Right atrium auricular region (tissue), 2 donors: ENCODE measurements around the gene SNRNP40. TPM values are rescaled to one million over a fixed set of nuclear protein-coding genes. Genes with fewer than 3 reads are reported as not detected.

ENCODE experiments used
- DNase-seq: peaks from one replicate; pipeline ENCODE4 v3.0.0-alpha.2; 2019; ENCODE audit warnings: low spot score
- H3K27ac ChIP-seq, 2 donors: fragments of 200-600 bp; sonication (generic); 1 replicate in 1 of 2; 2 replicates in 1 of 2; pipeline ENCODE4 v1.5.1; 2016 to 2019
- H3K27me3 ChIP-seq, 2 donors: fragments of 200-600 bp; sonication (generic); one replicate each; pipeline versions ENCODE4 v1.5.1 to v1.6.0; 2017 to 2019
- H3K36me3 ChIP-seq: fragments of 200-600 bp; sonication (generic); one replicate; pipeline ENCODE4 v1.5.1; 2016
- H3K4me1 ChIP-seq, 2 donors: fragments of 200-600 bp; sonication (generic); one replicate each; pipeline versions ENCODE4 v1.5.1 to v1.6.0; 2017 to 2019
- H3K4me3 ChIP-seq, 2 donors: fragments of 200-600 bp; sonication (generic); 1 replicate in 1 of 2; 2 replicates in 1 of 2; pipeline ENCODE4 v1.5.1; 2017 to 2019; ENCODE audit warnings: mild to moderate bottlenecking in 1 of 2, moderate library complexity in 1 of 2
- H3K9me3 ChIP-seq, 2 donors: fragments of 200-600 bp; sonication (generic); one replicate each; pipeline ENCODE4 v1.5.1; 2019
- CTCF ChIP-seq, 2 donors: fragments of 200-600 bp; sonication (generic); IDR thresholded peaks; one replicate each; pipeline ENCODE4 v1.5.1; 2019; ENCODE audit warnings: antibody characterized with exemption in 2 of 2
- total RNA-seq, 2 donors: library from RNA; depleted of rRNA; stranded (reverse); fragments of >200 nt; gene quantifications; one replicate each; pipeline ENCODE4 v1.1.0, GENCODE V29; 2016

The SNRNP40 gene
- 10 to 100 TPM; 20.6 to 20.7 TPM for total RNA-seq

GRCh38 chr1:31296486-31297276, at the start of gene SNRNP40, which contains the start of gene ZCCHC17:
Gene SNRNP40 (minus strand): TSS chr1:31296788. CDS start chr1:31296751, 37 bp downstream.
Gene ZCCHC17 (plus strand): TSS chr1:31297032. CDS start chr1:31310099, 13,067 bp downstream.
- Histone ChIP-seq H3K4me1 (peaks cover 0 to 26% of the 10 kb centered on the region in 2 donors), H3K27ac (peak within 1 kb of the TSS; percentile 86 to 91), H3K36me3 (peaks cover 19% of the 10 kb centered on the region), H3K27me3 (no peaks in the 10 kb centered on the region), H3K9me3 (no peaks in the 10 kb centered on the region), H3K4me3 (peak within 1 kb of the TSS; percentile 91 to 97)
- DNase-seq: peak; percentile 99
- TF ChIP-seq CTCF (IDR thresholded peaks at IDR 0.05): peak in 1 of 2 donors; percentile 30

- no peaks in the 10 kb centered on the region for H3K4me1 ChIP-seq
- no peak for DNase-seq
- H3K4me3 ChIP-seq: no peak overlapping the region
- no peaks in the 10 kb centered on the region for H3K9me3 ChIP-seq
- no peaks in the 10 kb centered on the region for H3K27me3 ChIP-seq
- peaks cover 42% of the 10 kb centered on the region for H3K36me3 ChIP-seq
- no peak overlapping the region for H3K27ac ChIP-seq
- TF ChIP-seq CTCF (IDR thresholded peaks at IDR 0.05): no peak
Observed at GRCh38 chr1:31345635-31346034, 49.0 kb upstream of the SNRNP40 start.

GRCh38 chr1:31344503-31344902, 47.9 kb upstream of the SNRNP40 start:
- Histone ChIP-seq H3K36me3 (peaks cover 43% of the 10 kb centered on the region), H3K4me3 (no peak overlapping the region), H3K27me3 (no peaks in the 10 kb centered on the region), H3K9me3 (no peaks in the 10 kb centered on the region), H3K27ac (no peak overlapping the region), H3K4me1 (no peaks in the 10 kb centered on the region)
- DNase-seq: no peak
- no peak for TF ChIP-seq CTCF (IDR thresholded peaks at IDR 0.05)

- Histone ChIP-seq H3K4me3 (no peak overlapping the region), H3K36me3 (peaks cover 15% of the 10 kb centered on the region), H3K4me1 (no peaks in the 10 kb centered on the region), H3K27me3 (no peaks in the 10 kb centered on the region), H3K9me3 (no peaks in the 10 kb centered on the region), H3K27ac (no peak overlapping the region)
- DNase-seq: no peak
- TF ChIP-seq CTCF (IDR thresholded peaks at IDR 0.05): no peak
Observed at GRCh38 chr1:31336687-31337467, 40.3 kb upstream of the SNRNP40 start.

DNA sequence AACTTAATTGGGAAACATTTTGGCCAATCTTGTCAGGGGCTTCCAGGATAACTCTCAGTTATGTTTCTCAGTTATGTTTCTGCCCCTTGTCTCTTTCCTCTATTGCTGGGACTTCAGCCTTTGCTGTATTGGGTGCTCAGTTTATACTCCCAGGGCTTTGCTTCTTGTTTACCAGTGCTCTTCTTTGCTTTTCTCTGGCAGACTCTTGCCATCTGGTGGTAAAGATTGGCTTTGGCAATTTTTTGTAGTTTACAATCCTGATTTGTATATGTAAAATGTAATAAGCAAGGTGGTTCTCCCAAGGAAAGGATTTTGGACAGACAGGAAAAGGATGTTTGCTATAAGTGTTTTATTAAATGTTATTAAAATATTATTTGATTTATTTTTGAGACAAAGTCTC, 38.4 kb upstream of the SNRNP40 start:
- peaks cover 7% of the 10 kb centered on the region for H3K36me3 ChIP-seq
- TF ChIP-seq CTCF (IDR thresholded peaks at IDR 0.05): peak in 1 of 2 donors; percentile 62
- no peaks in the 10 kb centered on the region for H3K4me1 ChIP-seq

More for the DNA sequence above, 38.4 kb upstream of the SNRNP40 start:
- no peaks in the 10 kb centered on the region for H3K9me3 ChIP-seq
- H3K27me3 ChIP-seq: no peaks in the 10 kb centered on the region
- no peak overlapping the region for H3K4me3 ChIP-seq
- H3K27ac ChIP-seq: no peak overlapping the region
- no peak for DNase-seq
